ENCODE measurements around the gene CEACAM21. TPM values are rescaled to one million over a fixed set of nuclear protein-coding genes. Genes with fewer than 3 reads are reported as not detected.

The CEACAM21 gene
- polyA plus RNA-seq, 1 of the 3 experiments (the other 2 are of a cell fraction): not detected

- Histone ChIP-seq H2AFZ (ENCODE audit: low read depth) (no peak overlapping the region), H3K27me3 (ENCODE audit: insufficient read depth) (no peaks in the 10 kb centered on the region; the same call in 1 of the 2 replicates), H3K36me3 (replicated peaks in 1 of 2; ENCODE audit: control insufficient read depth in 1 of 2, insufficient read depth in 2 of 2, low read length in 1 of 2) (no peaks in the 10 kb centered on the region), H3K27ac (ENCODE audit: low read depth in 2 of 2, low read length in 1 of 2) (no peak overlapping the region), H3K4me1 (ENCODE audit: control insufficient read depth in 1 of 2, insufficient read depth in 2 of 2, low read depth in 1 of 2, low read length in 1 of 2) (no peaks in the 10 kb centered on the region), H3K4me3 (ENCODE audit: low read depth in 2 of 2, low read length in 1 of 2) (no peak overlapping the region; a peak in 1 of 4 replicates), H3K9me3 (no peaks in the 10 kb centered on the region), H4K20me1 (ENCODE audit: insufficient read depth) (no peaks in the 10 kb centered on the region), H3K9ac (no peak overlapping the region), H3K79me2 (ENCODE audit: insufficient read depth) (no peaks in the 10 kb centered on the region), H3K4me2 (no peak overlapping the region), H3F3A (replicated peaks; ENCODE audit: insufficient read depth) (no peaks in the 10 kb centered on the region), H3K9me2 (no peaks in the 10 kb centered on the region)
- TF ChIP-seq NFIC (IDR thresholded peaks at IDR 0.05; ENCODE audit: borderline replicate concordance): peak; percentile 76
- TF ChIP-seq CTCF (IDR thresholded peaks at IDR 0.05): peak; percentile 70
- TF ChIP-seq SMC3 (IDR thresholded peaks at IDR 0.05; ENCODE audit: low read depth, low read length): peak; percentile 17; the same call in 1 of the 2 replicates
- no peak for TF ChIP-seq FOXJ3 (CRISPR knock-in tag; IDR thresholded peaks at IDR 0.05)
- no peak for TF ChIP-seq TCF12 (IDR thresholded peaks at IDR 0.05)
- TF ChIP-seq RAD21 (IDR thresholded peaks at IDR 0.05; ENCODE audit: low read length): peak; percentile 46
- no peak for TF ChIP-seq IRF3 (IDR thresholded peaks at IDR 0.05; ENCODE audit: low read depth, low read length)
- TF ChIP-seq YY1 (IDR thresholded peaks at IDR 0.05; ENCODE audit: low read depth): no peak
- WGBS (ENCODE audit: low lambda C conversion rate): 12% methylated on average over 4 of the region's 4 CpGs
- POLR2A ChIA-PET: no interaction called here
- CTCF ChIA-PET: interaction anchor here (1.0 to 4.2 kb wide), 11 partner anchors 8 to 149 kb away, joined by 3 to 25 read pairs (median 4); no protein-coding TSS in a partner anchor
- peak; percentile 62 for DNase-seq
Measured at GRCh38 chr19:41595258-41595889, 19.4 kb downstream of the CEACAM21 start.

GRCh38 chr19:41595890-41596280 lies 19.9 kb downstream of the CEACAM21 start:
- H3K9me3 ChIP-seq: no peaks in the 10 kb centered on the region
- no peaks in the 10 kb centered on the region for H3K79me2 ChIP-seq (ENCODE audit: insufficient read depth)
- no peak overlapping the region for H3K27ac ChIP-seq (ENCODE audit: low read depth in 2 of 2, low read length in 1 of 2)
- no peaks in the 10 kb centered on the region for H3K36me3 ChIP-seq (replicated peaks in 1 of 2; ENCODE audit: control insufficient read depth in 1 of 2, insufficient read depth in 2 of 2, low read length in 1 of 2)
- no peak overlapping the region for H3K4me3 ChIP-seq (ENCODE audit: low read depth in 2 of 2, low read length in 1 of 2)
- H3K4me2 ChIP-seq: no peak overlapping the region
- ChIA-PET CTCF (interaction anchor here (1.0 to 4.2 kb wide), 11 partner anchors 9 to 150 kb away, joined by 3 to 25 read pairs (median 5); no protein-coding TSS in a partner anchor), POLR2A (no interaction called here)
- no peaks in the 10 kb centered on the region for H3F3A ChIP-seq (replicated peaks; ENCODE audit: insufficient read depth)
- 2% methylated on average over 3 of the region's 3 CpGs for WGBS (ENCODE audit: low lambda C conversion rate)
- no peak for DNase-seq
- no peaks in the 10 kb centered on the region for H4K20me1 ChIP-seq (ENCODE audit: insufficient read depth)
- no peaks in the 10 kb centered on the region for H3K9me2 ChIP-seq
- no peaks in the 10 kb centered on the region for H3K4me1 ChIP-seq (ENCODE audit: control insufficient read depth in 1 of 2, insufficient read depth in 2 of 2, low read depth in 1 of 2, low read length in 1 of 2)
- H2AFZ ChIP-seq (ENCODE audit: low read depth): no peak overlapping the region
- H3K27me3 ChIP-seq (ENCODE audit: insufficient read depth): no peaks in the 10 kb centered on the region; the same call in 1 of the 2 replicates
- no peak overlapping the region for H3K9ac ChIP-seq
- TF ChIP-seq SIN3A (IDR thresholded peaks at IDR 0.05; ENCODE audit: borderline replicate concordance, low read depth, low read length) (no peak), EP300 (IDR thresholded peaks at IDR 0.05; ENCODE audit: borderline replicate concordance in 1 of 2, low read depth in 1 of 2, low read length in 1 of 2) (no peak), ZBTB33 (IDR thresholded peaks at IDR 0.05; ENCODE audit: borderline replicate concordance, low read depth) (no peak), NRF1 (IDR thresholded peaks at IDR 0.05; ENCODE audit: low read depth, low read length) (no peak), GABPA (IDR thresholded peaks at IDR 0.05; ENCODE audit: low read depth) (no peak), NFIC (IDR thresholded peaks at IDR 0.05; ENCODE audit: borderline replicate concordance) (no peak), USF1 (IDR thresholded peaks at IDR 0.05; ENCODE audit: borderline replicate concordance, low read depth) (no peak), GATA2 (CRISPR knock-in tag; IDR thresholded peaks at IDR 0.05) (no peak), POLR2AphosphoS5 (IDR thresholded peaks at IDR 0.05; ENCODE audit: low read depth, low read length) (no peak), MAX (IDR thresholded peaks at IDR 0.05; ENCODE audit: low read depth) (no peak), TAF1 (IDR thresholded peaks at IDR 0.05; ENCODE audit: borderline replicate concordance, low read depth, low read length) (no peak), YY1 (IDR thresholded peaks at IDR 0.05; ENCODE audit: low read depth) (no peak), ELF1 (IDR thresholded peaks at IDR 0.05) (no peak), USF2 (IDR thresholded peaks at IDR 0.05; ENCODE audit: borderline replicate concordance, low read depth, low read length) (no peak), TCF12 (IDR thresholded peaks at IDR 0.05) (no peak), CHD2 (IDR thresholded peaks at IDR 0.05; ENCODE audit: low read length, partially characterized antibody) (no peak)
